ENCODE data around the gene TMED8. TPM values are rescaled to one million over a fixed set of nuclear protein-coding genes. Genes with fewer than 3 reads are reported as not detected.

Gene TMED8
- 5.3 and 6.3 TPM in 2 replicates for total RNA-seq

GRCh38 chr14:77376771-77377501 is at the start of gene TMED8, which contains the start of gene SAMD15:
Gene TMED8 (minus strand): TSS chr14:77377094. CDS start chr14:77377053, 41 bp downstream.
Gene SAMD15 (plus strand): TSS chr14:77377379. CDS start chr14:77377419, 40 bp downstream.

GRCh38 chr14:77423423-77423822 is 46.5 kb upstream of the TMED8 start, which contains the start of gene NOXRED1:
Gene NOXRED1 (minus strand): TSS chr14:77423523. CDS start chr14:77422889, 634 bp downstream.

GRCh38 chr14:77320238-77320935 is 56.5 kb downstream of the TMED8 start, which contains the start of gene POMT2:
Gene POMT2 (minus strand): TSS chr14:77320883. CDS start chr14:77320681, 202 bp downstream.

Other genes with a start within 250 kb of the TMED8 start
- not detected in 2 replicates for gene ZDHHC22, start 235.3 kb downstream of the TMED8 start, total RNA-seq
- gene TMEM63C, start 195.3 kb downstream of the TMED8 start, total RNA-seq, result 3.4 TPM in 1 of 2 replicates, not detected in the other
- gene NGB, start 105.9 kb downstream of the TMED8 start, total RNA-seq, result not detected in 2 replicates
- 14.7 and 15.5 TPM in 2 replicates for gene POMT2, start 56.2 kb downstream of the TMED8 start, total RNA-seq
- 31.2 and 39.1 TPM in 2 replicates for gene GSTZ1, start 56.1 kb downstream of the TMED8 start, total RNA-seq
- gene SAMD15, start 285 bp upstream of the TMED8 start, total RNA-seq, result 0.34 and 1.3 TPM in 2 replicates
- not detected in 2 replicates for gene NOXRED1, start 46.4 kb upstream of the TMED8 start, total RNA-seq
- gene VIPAS39, start 80.5 kb upstream of the TMED8 start, total RNA-seq, result 16.3 and 25.3 TPM in 2 replicates
- gene AHSA1, start 81.0 kb upstream of the TMED8 start, total RNA-seq, result 70.8 and 92.1 TPM in 2 replicates
- 0.12 TPM in 1 of 2 replicates, not detected in the other for gene ISM2, start 121.7 kb upstream of the TMED8 start, total RNA-seq
- 13.1 and 15.3 TPM in 2 replicates for gene SPTLC2, start 239.5 kb upstream of the TMED8 start, total RNA-seq

Measured in pericardium fibroblast (primary cell).